HG03439 (cell line): ENCODE results near the gene C11orf98.
"Not testable (repeated sequence)": the region's sequence is repeated elsewhere in the genome, so short reads cannot be mapped to it uniquely, and the experiment has no call there.

Source experiments
- ATAC-seq: cut with Tn5 transposase; IDR thresholded peaks from one replicate; pipeline ENCODE4 v1.9.1; 2021; ENCODE audit warnings: mild to moderate bottlenecking, moderate library complexity; ENCODE audit not compliant: unreplicated experiment

The C11orf98 gene

DNA sequence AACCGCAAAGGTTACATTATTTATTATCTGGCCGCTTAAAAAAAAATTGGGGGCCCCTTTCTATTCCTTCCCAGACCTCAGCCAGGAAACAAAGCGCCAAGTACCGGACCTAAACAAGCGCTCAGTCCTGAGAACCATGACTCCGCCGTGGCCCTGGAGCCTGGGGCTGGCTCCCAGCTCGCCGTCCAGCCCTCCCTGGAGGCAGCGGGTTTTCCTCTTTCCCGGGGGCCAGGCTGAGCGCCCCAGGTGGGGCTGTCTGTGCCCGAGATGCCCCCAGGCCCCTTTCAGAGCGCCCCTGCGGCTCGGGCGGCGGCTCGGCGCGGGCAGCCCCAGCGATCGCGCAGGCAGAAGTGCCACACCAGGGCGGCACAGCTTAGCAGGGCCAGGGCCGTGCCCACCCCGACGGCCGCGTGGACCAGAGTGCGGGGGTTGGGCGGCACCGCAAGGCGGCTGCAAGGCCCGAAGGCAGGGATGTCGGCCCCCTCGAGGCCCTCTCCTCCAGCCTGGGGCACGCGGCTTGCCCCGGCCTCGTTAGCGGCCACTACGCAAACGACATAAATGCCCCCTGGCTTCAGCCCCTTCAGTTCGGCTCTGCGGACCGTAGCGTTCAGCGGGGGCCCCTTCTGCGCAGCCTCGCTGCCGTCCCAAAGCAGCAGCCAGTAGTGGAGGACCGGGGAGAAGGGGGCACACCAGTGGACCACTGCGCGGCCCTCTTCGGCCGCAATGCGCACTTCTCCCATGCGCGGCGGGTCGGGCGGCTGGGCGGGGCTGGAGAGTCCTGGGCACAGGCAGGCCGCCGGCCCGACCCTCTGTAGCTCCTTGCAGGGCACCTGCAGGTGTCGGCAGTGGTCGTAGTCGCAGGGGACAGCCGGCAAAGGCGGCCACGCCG is 22.7 kb upstream of the C11orf98 start:
- no peak for ATAC-seq

GRCh38 chr11:62682518-62682917 is 17.5 kb upstream of the C11orf98 start:
- ATAC-seq: no peak

DNA sequence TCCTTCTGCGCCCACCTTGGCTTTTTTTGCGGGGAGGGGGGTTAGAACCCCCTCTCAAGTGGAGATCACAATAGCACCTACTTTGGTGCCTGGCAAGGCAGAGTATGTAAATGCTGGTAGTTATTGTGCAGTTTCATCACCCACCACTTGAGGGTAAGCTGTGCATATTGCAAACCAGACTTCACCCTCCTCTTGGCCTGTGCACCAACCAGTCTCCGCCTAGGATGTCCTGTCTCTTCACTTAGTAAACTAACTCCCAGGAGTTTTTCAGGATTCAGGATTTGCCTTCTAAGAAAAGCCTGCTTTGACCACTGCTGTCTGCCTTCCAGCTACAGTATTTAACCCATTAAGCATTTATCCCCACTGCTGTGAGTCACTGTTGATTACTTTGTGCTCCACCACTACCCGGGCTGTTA is 15.8 kb upstream of the C11orf98 start:
- peak; percentile 48 for ATAC-seq

DNA sequence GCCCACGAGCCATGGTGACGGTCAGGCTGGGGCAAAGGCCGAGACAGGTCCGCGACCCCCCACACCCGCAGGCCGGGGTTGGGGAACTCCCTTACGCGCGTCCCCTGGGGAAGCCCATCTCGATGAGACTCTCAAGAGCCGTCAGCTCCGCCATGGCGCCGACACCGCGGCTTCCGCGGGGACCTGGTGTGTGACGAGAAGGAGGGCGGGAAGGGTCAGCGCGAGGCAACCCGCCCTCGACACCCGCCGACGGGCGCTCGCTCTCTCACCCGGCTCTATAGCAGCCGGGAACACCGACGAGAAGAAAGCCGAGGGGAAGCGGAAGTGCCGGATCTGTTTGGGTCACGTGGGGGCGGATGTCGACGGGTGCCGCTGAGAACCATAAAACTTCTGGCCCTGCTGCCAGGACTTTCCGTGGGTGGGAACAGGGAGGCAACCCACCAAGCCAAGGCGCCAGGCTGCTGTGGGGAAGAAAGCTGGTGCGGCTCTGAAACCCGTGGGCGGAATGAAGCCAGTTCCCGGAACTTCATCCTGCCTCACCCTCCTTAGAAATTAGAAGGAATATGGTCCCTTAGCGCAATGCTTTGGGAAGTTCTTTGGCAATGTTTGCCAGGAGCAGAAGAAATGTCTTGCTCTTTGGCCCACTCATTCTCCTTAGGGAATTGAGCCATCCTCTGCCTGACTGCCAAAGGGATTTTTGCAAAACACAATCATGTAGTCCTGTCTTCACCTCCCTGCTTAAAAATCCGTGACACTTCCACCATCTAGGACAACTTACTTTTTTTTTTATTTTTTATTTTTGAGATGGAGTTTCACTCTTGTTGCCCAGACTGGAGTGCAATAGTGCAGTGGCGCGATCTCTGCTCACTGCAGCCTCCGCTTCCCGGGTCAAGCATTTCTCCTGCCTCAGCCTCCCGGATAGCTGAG is 14.0 kb upstream of the C11orf98 start, which contains the start of gene UBXN1:
Gene UBXN1 (minus strand): TSS at position 304 of the 927 bp plus-strand sequence. CDS start 150 bp downstream, at position 154.
- ATAC-seq: peak; percentile 60

DNA sequence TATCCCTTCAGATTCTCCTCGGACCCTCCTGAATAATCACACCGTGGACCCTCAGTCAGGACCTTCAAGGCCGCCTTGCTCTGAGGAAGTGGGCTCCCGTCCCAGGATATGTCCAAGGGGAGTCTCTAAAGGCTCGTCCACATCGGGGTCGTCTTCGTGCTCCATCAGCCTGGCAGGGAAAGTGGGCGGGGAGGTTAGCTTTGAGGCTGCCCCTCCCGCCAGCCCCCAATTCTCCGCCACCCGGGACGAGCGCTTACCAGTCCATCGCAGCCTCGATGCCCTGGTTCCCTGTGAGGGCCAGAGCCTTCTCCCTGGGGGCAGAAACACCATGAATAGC is 13.4 kb upstream of the C11orf98 start:
- peak; percentile 3 for ATAC-seq

- no peak for ATAC-seq
Measured at GRCh38 chr11:62677714-62678113, 12.7 kb upstream of the C11orf98 start.

GRCh38 chr11:62677156-62677555 is 12.1 kb upstream of the C11orf98 start:
- no peak for ATAC-seq

DNA sequence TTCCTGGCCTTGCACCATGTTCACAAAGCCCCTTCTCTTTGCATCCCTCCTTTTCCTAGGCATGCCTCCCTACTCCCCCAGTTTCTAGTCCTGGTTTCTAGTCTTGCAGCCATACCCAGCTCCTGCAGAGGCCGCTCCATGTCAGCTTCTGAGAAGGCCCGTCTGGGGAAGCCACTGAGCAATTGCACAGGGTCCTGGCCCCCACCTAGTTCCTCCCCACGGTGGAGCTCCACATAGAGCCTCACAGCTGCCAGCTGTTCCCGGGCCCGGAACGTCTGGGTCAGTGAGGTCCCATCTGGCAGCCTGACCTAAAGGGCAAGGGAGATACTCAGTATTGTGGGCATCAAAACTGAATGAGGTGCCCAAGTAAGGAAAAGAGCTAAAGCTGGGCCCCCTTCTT is 11.7 kb upstream of the C11orf98 start:
- ATAC-seq: no peak

DNA sequence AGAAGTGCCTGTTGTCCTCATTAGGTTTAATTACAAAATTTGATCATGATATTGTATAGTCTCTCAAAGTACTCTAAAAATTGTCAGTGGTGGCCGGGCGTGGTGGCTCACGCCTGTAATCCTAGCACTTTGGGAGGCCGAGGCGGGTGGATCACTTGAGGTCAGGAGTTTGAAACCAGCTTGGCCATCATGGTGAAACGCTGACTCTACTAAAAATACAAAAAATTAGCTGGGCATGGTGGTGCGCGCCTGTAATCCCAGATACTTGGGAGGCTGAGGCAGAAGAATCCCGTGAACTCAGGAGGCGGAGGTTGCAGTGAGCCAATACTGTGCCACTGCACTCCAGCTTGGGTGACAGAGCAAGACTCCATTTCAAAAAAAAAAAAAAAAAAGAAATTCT is 10.4 kb upstream of the C11orf98 start:
- ATAC-seq: not testable (repeated sequence)

GRCh38 chr11:62673196-62673525 is 8.2 kb upstream of the C11orf98 start:
- no peak for ATAC-seq

GRCh38 chr11:62671608-62672389 is 6.8 kb upstream of the C11orf98 start, which contains the start of the genes LBHD1 and UQCC3:
Gene LBHD1, minus strand, starts transcription at chr11:62672267. Its CDS starts 2,236 bp downstream, at chr11:62670031.
Gene UQCC3, plus strand, starts transcription at chr11:62671673. Its CDS starts 73 bp downstream, at chr11:62671746.
- ATAC-seq: peak; percentile 50

- ATAC-seq: peak; percentile 6
Measured at GRCh38 chr11:62671236-62671607, 6.2 kb upstream of the C11orf98 start.

DNA sequence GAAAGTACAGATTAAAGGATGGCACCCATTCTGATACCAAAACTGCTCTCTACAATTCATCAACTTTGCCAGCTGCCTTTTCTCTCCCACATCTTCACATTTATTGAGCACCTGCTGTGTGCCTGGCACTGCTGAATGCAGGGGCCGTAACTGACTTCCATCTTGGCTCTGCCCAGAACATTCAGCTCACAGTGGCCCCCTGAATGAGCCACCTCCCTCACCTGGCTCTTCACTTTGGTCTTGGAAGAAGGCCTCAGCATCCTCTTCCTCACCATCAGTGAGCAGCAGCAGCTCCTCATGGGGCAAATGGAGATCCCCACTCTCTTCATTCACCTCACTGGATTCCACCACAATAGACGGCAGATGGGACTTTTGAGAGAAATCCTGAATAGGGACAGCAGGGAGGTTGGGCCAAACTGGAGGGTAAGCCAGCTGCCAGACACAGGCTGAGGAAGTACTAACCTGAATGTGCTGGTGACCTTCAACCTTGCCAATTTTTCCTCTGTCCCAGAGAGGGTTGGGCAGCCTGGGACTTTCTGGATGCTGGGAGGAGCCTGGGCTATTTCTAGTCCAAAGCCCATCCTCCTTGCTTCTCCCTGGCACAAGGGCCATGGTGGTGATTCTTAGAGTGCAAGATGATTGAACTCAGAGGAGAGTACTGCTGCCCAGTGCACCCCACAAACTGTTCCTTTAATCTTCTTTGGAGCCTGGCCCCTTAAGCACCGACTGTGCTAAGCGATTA is 4.6 kb upstream of the C11orf98 start:
- ATAC-seq: no peak

GRCh38 chr11:62667460-62667859 is 2.5 kb upstream of the C11orf98 start:
- ATAC-seq: no peak

- no peak for ATAC-seq
Measured at GRCh38 chr11:62666259-62666926, 1.4 kb upstream of the C11orf98 start.

DNA sequence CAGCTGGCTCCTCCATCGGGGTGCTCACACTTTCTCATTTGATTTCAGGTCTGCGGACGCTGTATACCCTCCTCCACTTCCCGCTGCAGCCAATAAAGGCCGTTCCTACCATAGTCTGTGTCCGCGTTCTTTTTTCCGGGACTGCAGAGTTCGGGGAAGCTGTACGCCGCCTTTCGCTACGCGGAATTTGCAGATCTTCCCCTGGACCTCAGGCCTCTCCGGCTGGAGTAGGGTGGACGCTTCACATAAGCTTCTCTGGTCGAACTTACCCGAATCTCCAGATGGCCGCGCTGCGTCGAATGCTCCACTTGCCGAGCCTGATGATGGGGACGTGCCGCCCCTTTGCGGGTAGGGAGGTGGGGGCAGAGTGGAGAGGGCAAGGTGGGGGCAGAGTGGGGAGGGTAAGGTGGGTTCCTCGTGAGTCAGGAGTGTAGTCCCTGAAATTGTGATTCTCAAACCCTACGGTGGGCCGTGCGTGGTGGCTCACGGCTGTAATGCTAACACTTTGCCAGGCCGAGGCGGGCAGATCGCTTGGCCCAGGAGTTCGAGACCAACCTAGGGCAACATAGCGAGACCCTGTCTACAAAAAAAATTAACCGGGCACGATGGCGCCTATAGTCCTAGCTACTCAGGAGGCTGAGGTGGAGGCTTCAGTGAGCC is 719 bp upstream of the C11orf98 start:
- peak; percentile 25 for ATAC-seq

DNA sequence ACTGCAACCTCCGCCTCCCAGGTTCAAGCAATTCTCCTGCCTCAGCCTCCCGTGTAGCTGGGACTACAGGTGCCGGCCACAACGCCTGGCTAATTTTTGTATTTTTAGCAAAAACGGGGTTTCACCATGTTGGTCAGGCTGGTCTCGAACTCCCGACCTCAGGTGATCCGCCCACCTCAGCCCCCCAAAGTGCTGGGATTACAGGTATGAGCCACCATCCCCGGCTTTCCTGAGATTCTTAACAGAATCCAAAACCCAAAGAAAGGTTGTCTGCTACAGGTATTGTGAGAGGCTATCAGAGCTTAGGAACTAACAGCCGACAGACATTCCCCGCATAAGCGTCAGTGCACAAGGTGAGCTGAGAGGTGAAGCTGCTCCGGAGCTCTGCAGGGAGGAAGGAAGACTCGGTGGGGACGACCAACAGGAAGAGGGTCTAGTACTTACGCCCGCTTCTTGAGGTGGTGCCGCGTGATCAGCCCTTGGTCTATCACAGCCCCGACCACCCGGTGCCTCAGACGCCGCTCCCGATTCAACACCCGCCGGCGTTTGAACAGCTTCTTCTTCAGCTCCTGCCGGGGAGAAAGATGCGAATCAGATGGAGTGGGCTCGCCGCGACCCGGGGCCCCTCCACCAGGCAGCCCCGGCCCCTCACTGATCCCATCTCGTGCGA is 470 bp downstream of the C11orf98 start:
- peak; percentile 28 for ATAC-seq

DNA sequence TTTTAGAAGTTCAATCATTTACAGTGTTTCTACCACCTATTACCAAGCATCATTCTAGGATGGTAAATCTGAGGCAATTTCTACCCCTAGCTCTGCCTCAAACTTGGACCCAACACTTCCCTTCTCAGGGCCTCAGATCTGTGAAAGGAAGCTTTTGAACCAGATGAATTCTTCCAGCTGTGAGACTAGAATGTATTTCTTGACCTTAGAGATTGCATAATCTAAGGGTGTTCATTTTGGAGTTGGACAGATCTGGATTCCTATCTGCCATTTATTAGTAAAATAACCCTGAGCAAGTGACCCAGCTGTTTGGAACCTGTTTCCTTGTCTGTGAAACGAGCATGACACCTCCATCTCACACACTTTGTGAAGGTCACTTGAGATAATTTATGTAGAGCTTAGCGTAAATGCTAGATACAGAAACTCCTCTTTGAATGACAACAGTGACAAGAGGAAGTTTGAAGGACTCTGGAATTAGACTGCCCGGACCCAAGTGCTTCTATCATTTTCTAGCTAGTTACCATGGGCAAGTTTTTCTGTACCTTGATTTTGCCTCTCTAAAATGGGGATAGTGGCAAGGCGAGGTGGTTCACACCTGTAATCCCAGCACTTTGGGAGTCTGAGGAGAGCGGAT is 8.1 kb downstream of the C11orf98 start:
- ATAC-seq: no peak
